ENCODE data around the gene ZNF606.

- TF ChIP-seq CHD1 (IDR thresholded peaks at IDR 0.05; ENCODE audit: low read depth, low read length) (no peak), POLR2A (IDR thresholded peaks at IDR 0.05; ENCODE audit: low read depth, low read length) (no peak), CTCF (IDR thresholded peaks at IDR 0.05 in 2 of 3, conservative IDR thresholded peaks at IDR 0.05 in 1 of 3; ENCODE audit: control insufficient read depth in 2 of 3, extremely low read depth in 1 of 3, insufficient read depth in 1 of 3, low read depth in 3 of 3, low read length in 3 of 3) (no peak)
- TF ChIP-seq, protein P1, sequence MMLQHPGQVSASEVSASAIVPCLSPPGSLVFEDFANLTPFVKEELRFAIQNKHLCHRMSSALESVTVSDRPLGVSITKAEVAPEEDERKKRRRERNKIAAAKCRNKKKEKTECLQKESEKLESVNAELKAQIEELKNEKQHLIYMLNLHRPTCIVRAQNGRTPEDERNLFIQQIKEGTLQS (IDR thresholded peaks at IDR 0.05; ENCODE audit: borderline replicate concordance, extremely low read depth, low read depth, low read length) = no peak
Observed at GRCh38 chr19:58014141-58014540, 11.5 kb upstream of the ZNF606 start.

Measured in GM12878 (cell line).